CD4-positive, alpha-beta T cell treated with Interleukin-12 subunit alpha and Interleukin-12 subunit beta, for 1 hour (primary cell): ENCODE data around the gene NKX3-2.

Experiments
- DNase-seq: peaks from one replicate; pipeline ENCODE4 v3.0.0-alpha.2; 2020

Gene NKX3-2

GRCh38 chr4:13496605-13497004 lies 47.7 kb downstream of the NKX3-2 start:
- no peak for DNase-seq

GRCh38 chr4:13495753-13496152 lies 48.6 kb downstream of the NKX3-2 start:
- DNase-seq: no peak

DNA sequence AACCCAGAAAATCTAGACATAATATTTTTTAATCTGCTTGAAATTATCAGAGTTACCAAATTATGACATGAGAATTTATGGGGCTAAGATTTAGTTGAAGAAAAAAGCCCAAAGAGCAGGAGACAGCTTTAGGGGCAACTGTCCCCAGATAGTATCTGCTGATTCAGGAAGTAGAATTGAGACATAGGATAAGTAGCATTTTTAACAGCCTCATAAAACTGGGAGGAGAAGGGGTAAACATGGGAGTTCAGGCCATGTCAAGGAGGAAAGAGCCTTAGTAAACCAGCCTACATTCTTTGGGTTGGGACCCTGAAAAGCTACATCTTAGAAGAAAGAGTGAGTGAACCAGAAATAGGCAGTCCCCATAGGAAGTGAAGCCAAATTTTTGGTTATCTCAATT lies 50.5 kb downstream of the NKX3-2 start:
- no peak for DNase-seq

DNA sequence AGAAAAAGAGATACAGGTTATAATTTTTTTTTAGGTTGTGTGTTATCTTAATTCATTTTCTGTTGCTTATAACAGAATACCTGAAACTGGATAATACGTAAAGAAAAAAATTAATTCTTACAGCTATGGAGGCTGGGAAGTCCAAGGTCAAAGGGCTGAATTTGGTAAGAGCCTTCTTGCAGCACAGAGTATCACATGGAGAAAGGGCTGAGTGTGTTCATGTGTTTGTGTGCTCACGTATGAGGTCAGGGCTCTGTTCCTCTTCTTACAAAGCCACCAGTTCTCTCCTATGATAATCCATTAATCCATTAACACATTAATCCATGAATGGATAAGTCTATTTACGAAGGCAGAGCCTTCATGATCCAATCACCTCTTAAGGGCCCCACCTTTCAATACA lies 51.6 kb downstream of the NKX3-2 start:
- no peak for DNase-seq
